ENCODE measurements around the gene CXCL16.
"Not testable (repeated sequence)": the region's sequence is repeated elsewhere in the genome, so short reads cannot be mapped to it uniquely, and the experiment has no call there.

CXCL16 gene

DNA sequence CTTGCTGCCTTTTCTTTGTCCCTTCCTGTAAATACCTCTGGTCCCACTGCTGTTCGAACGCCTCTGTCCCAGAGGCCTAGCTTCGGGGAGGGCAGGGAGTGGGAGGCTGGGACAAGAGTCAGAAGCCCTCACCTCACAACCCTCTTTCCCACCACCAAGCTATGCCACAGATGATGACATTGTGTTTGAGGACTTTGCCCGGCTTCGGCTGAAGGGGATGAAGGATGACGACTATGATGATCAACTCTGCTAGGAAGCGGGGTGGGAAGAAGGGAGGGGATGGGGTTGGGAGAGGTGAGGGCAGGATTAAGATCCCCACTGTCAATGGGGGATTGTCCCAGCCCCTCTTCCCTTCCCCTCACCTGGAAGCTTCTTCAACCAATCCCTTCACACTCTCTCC lies 18.9 kb downstream of the CXCL16 start:
- DNase-seq: no peak

DNA sequence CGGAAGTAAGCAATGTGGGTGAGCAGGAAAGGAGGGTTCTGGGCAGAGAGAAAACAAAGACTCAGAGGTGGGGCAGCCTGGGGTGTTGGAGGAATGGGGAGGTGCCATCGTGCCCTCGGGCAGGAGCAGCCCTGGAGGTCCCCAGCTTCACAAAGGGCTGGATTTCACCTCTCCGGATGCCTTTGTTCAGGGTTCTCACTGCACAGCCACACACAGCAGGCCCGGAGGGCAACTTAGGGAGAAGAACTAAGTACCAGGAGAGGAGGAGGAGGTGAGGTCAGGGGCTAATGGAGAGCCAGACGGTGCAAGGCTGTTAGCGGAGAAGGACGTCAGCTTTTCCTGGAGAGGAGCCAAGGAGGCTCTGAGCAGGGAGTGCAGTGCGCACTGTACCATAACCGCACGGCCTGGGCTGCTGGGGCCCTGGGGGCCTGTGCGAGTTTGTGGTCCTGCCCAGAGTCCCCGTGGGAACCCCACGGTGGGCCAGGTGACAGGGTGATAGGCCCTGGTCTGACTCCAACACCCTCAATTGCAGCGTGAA lies 20.0 kb downstream of the CXCL16 start:
- no peak for DNase-seq

DNA sequence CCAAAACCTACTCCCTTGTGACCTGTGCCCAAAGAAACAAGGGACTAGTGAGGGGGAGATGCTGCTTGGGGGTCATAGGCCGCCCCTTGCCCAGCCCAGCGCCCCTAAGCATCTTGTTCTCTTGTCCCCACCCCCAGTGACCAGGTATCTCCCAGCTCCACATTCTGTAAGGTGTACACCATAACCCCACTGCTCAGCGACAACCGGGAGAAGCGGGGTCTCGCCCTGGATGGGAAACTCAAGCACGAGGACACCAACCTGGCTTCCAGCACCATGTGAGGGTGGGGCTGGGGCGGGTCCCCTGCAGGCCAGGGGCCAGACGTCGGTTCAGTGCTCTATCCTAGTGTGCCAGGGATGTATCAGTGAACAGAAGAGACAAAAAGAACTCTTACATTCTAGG lies 20.6 kb downstream of the CXCL16 start:
- DNase-seq: no peak

DNA sequence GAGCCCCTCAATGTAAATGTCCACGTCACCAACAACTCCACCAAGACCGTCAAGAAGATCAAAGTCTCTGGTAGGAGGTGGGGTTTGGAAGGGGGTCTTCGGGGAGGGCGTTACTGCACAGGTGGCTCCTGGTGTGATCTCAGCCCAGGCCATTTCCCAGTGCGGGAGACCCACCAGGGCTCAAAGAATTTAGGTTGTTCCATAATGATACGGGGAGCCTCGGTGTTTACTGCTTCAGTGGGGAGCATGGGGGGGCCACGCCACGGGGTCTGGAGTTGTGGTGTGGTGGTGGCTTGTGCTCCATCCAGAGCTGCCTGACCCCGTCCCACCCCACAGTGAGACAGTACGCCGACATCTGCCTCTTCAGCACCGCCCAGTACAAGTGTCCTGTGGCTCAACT lies 21.5 kb downstream of the CXCL16 start:
- DNase-seq: no peak

DNA sequence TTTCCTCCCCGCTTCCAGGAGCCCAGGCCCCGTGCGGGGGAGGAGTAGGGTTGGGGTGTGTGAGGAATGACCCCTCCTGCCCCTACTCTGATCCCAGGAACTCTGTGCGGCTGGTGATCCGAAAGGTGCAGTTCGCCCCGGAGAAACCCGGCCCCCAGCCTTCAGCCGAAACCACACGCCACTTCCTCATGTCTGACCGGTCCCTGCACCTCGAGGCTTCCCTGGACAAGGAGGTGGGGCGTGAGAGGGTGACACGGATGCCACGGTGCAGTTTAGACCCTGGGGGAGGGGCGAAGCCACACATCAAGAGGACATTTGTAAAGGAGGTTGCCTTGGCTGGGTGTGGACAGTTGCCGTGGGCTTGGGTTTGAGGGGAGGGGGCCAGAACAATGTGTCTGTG lies 21.9 kb downstream of the CXCL16 start:
- DNase-seq: no peak

DNA sequence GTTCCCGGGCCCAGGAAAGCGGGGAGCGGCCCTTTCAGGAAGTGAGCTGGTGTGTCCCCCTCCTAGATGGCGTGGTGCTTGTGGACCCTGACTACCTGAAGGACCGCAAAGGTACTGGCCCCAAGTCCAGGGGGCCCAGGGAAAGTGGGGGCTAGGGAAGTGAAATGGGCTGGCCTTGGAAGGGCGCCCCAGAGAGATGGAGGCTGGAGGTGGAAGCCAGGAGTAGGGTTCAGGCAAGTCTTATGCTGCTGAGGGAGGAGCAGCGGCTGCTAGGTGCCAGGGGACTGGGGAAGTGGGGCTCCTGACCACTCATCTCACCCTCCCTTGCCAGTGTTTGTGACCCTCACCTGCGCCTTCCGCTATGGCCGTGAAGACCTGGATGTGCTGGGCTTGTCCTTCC lies 23.6 kb downstream of the CXCL16 start:
- no peak for DNase-seq

DNA sequence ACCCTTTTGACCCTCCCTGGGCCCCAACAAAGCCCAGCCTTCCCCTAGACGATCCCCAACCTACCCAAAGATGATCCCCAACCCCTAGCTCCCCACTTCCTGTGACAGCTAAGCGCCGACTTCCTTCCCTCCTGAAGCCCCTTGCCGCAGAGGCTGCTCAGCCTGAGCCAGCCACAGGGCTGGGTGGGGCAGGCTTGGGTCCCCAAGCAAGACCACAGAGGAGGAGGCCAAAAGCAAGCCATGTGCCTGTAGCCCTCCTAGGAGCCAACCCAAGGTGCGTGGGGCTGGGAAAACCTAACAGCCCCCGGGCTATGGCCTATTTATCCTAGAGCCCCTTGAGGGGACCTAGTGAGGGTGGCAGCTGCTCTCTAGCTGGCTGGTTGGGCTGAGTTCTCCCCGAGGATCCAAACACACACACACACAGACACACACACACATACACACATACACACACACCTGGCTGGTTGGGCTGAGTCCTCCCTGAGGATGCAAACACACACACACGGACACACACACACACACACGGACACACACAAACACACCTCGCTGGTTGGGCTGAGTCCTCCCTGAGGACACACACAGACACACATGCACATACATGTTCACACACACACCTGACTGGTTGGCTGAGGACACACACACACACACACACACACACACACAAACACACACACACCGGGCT lies 24.5 kb downstream of the CXCL16 start:
- no peak for DNase-seq

DNA sequence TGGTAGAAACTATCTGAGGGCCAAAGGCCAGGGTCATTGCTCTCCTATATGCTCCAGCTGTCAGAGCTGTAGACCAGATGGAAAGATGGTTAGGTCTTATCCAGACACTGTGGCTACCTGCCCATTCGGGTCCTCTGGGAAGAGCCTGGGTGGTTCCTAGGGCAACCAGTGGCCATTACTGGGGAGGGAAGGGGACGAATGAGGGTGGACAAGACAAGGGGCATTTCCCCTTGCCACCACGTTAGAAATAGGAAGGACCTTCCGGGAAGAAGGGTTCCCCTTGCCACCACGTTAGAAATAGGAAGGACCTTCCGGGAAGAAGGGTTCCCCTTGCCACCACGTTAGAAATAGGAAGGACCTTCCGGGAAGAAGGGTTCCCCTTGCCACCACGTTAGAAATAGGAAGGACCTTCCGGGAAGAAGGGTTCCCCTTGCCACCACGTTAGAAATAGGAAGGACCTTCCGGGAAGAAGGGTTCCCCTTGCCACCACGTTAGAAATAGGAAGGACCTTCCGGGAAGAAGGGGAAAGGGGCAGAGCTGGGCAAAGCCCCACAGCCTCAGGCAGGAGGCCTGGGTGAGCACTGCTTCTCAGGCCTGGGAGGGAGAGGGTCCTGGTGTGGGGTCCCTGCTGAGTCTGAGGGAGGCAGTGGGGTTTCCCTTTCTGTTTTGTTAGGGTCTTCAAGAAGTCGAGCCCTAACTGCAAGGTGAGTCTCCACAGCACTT lies 25.2 kb downstream of the CXCL16 start:
- not testable (repeated sequence) for DNase-seq

DNA sequence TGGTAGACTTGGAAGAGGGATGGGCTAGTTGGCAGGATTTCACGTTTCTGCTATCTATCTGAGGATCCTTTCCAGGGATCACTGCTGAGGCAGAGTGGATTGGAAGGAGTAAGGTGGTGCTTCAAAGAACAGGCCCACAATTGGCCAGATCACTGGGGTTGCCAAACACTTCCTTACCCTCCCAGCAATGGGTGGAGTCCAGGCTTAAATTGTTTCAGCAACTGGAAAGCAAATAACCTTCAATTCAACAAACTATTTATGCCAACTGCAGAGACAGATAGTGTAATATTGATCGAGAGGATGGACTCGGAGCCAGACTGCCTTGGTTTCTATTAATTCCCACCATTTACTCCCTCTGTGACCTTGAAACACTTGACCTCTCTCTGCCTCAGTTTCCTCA lies 27.2 kb downstream of the CXCL16 start:
- DNase-seq: no peak

DNA sequence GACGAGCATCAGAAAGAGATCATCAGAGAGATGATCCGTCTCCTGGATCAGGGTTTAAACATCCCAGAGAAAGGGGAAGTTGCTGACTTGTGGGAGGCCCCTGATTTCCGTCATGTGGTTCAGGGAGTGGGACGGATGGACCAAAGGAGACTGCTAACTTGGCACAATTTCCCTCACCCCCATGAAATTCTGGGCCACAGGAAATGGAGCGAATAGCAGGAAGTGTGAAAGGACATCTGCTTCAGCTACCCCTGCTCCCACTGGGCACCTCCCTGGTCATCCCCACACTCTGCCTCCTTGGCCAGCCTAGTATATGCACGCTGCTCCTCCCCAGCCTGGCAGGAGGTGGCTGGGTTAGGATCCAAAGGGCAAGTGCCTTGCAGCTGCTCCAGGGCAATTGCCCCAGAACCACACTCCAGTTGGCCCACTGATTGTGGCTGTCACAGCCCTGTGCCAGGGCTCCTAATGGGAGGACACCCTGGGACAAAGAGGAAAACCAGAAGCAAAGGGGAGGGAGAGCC lies 28.0 kb downstream of the CXCL16 start:
- no peak for DNase-seq

DNA sequence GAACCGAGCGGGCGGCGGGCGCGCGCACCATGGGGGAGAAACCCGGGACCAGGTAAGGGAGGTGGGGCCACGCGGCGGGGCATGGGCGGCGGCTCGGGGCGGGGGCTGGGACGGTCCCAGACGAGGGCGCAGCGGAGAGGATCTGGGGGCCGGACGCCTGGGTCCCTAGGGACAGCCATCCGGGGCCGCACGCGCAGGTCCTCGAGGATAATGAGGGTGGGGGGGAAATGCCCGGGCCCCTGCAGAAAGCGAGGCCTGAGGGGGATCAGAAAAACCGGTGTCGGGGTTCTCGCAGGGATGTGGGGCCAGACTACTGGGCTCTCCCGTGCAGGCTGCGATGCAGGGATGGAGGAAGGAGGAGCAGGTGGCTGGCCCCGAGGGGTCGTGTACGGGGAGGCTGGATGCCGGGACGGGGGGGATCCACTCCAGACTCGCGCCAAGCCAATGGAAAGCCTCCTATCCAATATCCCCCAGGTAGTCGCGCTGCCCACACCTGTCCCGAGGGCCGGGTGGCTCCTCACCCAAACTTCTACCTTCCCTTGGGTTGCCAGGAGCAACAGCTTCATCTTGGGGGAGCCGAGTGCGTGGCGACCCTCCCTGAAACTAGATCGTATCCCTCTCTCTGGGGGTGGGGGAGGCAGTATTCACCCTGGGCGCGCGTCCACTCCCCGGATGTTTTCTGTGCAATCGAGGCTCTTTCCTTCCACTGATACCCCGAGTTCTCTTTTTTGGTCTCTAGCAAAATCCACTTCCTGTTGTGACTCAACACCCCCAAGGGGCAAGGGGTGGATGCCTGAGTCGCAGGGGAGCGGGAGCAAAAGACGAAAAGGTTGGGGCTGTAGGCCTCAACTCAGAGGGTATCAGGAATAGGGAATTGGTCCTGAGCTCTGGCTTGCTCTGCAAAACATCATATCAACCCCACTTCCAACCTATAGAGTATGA lies 28.8 kb downstream of the CXCL16 start:
- DNase-seq: no peak

DNA sequence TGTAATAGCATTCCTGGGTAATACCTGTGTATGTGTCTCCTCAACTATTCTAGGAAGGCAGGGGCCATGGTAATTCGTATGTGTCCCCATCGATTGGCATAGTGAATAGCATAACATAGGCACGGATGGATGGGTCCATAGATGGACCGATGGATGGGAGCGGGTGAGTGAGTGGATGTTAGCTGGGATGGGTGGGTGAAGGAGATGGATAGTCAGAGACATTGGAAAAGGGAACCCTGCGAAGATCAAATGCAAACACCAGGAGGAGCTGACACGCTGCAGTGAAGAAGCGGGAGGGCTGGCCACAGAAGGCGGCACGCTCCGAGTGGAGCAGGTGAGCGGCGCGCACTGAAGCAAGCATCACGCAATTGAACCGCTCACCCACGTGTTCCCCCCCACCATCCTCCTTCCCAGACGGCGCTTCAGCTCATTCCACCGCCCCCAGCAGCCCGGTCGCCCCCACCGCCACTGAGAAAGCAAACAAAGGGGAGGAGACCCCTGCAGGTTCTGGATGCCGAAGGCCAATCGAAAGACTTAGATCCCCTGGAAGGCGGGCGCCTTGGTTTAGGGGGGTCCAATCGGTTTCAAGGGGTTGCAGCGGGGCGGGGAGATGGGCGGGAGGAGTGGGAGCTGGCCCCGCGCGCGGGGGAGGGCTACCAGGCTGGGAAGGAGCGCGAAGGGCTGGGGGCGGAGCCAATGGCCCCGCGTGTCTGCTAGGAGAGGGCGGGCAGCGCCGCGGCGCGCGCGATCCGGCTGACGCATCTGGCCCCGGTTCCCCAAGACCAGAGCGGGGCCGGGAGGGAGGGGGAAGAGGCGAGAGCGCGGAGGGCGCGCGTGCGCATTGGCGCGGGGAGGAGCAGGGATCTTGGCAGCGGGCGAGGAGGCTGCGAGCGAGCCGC lies 29.7 kb downstream of the CXCL16 start, which contains the start of gene ARRB2:
ARRB2 (plus strand) TSS at position 839 of the 899 bp plus-strand sequence. CDS start 90 bp downstream, outside the sequence.
- DNase-seq: peak; percentile 84

DNA sequence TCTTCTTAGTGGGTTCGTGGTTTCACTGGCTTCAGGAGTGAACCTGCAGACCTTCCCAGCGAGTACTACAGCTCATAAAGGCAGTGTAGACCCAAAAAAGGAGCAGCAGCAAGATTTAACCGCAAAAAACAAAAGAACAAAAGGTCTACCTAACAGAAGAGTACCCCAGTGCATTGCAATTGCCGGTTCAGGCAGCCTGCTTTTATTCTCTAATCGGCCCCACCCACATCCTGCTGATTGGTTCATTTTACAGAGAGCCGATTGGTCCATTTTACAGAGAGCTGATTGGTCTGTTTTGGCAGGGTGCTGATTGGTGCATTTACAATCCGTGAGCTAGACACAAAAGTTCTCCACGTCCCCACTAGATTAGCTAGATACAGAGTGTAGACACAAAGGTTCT lies 31.3 kb downstream of the CXCL16 start:
- no peak for DNase-seq

DNA sequence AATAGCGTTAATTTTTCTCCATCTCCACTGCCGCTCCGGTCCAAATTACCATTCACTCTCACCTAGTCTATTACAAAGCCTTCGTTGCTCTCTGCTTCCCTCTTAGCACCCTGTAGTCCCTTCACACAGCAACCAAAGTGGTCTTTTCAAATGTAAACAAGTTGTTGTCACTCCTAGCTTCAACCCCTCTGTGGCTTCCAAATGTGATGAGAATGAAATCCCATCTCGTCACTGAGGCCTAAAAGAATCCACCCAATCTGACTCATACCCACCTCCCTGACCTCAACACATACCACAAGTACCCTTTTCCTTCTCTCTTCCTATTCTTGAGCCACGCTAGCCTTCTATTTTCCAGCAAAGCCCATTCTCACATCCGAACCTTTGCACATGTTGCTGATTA lies 33.6 kb downstream of the CXCL16 start:
- DNase-seq: no peak

DNA sequence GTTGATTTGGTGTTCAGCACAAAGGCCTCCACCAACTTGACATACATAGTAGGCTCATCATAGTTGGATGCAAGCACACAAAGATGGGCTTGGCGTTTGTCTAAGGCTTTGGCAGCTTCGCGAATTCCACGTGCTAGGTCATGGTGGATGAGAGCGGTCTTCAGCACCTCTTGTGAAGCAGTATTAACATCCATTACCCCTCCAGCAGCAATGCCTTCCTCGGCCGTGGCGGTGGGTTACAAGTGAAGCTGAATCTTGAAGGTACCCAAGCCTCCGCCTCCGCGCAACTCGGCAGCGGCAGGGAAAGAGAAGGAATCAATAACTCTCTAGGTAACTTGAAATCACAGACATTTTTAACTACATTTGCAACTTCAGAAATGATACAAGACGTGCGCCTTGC lies 34.7 kb downstream of the CXCL16 start:
- DNase-seq: no peak

DNA sequence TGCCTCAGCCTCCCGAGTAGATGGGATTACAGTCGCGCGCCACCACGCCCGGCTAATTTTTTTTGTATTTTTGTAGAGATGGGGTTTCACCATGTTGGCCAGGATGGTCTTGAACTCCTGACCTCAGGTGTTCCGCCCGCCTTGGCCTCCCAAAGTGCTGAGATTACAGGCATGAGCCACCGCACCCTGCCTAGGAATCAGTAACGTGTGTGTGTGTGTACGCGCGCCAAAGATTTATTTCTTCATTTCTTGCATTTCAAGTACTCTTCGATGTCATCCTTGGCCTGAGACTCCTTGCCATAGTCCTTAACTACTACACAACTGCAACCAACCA lies 35.2 kb downstream of the CXCL16 start:
- DNase-seq: not testable (repeated sequence)

DNA sequence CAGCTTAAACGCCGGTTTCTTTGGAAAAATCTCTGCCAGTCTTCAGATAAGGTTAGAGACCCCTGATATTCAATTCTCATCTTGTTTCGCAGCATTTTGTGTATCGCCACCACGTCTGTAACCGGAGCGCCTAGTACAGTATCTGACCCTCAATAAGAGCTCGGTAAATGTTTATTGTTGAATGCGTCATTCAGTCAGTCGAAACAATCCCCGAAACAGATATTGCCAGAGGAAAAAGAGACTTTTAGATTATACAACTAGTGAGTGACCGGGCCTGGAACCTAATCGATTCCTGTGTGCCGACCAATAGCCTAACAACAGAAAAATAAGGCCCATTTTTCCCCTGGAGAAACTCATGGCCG lies 36.4 kb downstream of the CXCL16 start:
- DNase-seq: no peak

DNA sequence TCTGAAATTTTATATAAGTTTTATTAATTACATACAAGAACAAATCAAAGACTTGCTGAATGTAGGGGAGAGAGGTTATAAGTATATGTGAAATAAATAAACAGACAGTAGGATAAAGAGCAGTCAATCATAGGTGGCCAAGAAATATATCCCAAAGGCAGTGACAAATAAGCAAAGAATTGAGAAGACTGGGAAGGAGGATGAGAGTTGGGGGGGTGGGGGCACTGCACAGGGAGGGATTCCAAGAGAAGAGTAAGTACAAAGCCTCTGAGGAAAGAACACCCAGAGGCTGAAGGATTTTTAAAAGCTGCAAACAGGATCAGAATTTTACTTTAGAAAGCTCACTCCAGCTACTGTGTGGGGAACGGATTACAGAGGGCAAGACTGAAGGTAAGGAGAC lies 38.6 kb downstream of the CXCL16 start:
- no peak for DNase-seq

DNA sequence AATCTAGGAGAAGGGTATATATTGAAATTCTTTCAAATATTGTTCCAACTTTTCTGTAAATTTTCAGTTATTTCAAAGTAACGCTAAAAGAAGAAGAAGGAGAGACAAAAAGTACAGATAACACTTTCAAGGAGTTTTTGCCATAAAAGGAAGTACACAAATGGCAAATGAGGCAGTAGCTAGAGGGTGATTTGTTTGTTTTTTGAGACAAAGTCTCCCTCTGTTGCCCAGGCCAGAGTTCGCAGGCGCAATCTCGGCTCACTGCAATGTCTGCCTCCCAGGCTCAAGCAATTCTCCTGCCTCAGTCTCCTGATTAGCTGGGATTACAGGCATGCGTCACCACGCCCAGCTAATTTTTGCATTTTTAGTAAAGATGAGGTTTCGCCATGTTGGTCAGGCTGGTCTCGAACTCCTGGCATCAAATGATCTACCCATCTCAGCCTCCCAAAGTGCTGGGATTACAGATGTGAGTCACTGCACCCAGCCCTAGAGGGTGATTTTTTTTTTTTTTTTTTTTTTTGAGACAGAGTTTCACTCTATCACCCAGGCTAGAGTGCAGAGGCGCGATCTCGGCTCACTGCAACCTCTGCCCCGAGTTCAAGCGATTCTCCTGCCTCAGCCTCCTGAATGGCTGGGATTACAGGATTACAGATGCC lies 40.2 kb downstream of the CXCL16 start:
- DNase-seq: not testable (repeated sequence)

DNA sequence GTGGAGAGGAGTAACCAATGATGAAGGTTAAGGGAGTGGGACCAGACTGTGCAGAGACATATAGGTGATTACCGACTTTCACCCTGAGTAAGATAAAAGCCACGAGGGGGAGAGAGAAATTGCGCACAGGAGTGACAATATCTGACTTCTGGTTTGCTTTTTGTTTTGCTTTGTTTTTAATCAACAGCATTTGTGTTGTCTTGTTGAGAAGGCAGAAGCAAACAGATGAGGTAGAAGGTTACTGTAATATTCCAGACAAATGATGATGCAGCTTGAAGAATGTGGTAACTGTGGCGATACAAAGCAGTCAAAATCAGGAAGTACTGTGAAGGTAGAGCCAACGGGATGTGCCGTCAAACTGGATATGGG lies 43.3 kb downstream of the CXCL16 start:
- no peak for DNase-seq

DNA sequence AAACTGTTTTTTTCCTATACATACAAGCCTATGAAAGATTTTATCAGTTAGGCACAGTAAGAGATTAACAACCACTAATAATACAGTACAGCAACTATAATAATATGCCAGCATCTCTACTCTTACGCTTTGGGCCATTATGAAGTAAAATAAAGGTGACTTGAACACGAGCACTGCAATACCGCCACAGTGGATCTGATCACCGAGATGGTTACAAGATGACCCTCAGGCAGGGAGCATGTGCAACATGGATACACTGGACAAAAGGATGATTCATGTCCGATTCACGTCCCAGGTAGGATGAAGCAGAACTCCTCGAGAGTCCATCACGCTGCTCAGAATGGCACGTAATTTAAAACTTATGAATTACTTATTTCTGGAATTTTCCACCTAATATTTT lies 46.3 kb downstream of the CXCL16 start:
- DNase-seq: no peak

DNA sequence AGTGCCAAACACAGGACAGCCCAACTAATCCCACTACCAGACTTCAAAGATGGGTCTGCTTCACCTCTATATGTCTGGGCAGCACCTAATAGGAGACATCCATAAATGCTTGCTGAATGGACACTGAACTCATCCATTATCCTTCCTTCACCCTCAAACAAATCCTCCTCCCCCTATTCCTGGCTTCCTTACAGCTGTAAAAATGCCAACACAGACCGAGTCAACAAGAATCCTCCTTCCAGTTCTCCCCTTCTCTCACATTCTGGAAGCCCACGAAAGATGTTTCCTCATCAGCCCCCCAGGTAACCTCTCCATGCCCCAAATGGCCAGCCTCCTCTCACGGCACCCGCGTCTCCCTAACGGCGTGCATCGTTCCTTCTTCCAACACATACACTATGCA lies 48.0 kb downstream of the CXCL16 start:
- DNase-seq: no peak
